ENCODE data around the gene ZNF354C. TPM values are rescaled to one million over a fixed set of nuclear protein-coding genes. Genes with fewer than 3 reads are reported as not detected.

The ZNF354C gene
- total RNA-seq, 4 donors from 2014 or later, result 5.9 to 38.7 (median 11.8) TPM

- Histone ChIP-seq H3K9me3 (no peaks in the 10 kb centered on the region), H3K36me3 (no peaks in the 10 kb centered on the region), H3K27ac (no peak overlapping the region), H3K4me3 (no peak overlapping the region), H3K27me3 (no peaks in the 10 kb centered on the region), H3K4me1 (no peaks in the 10 kb centered on the region)
- TF ChIP-seq CTCF (IDR thresholded peaks at IDR 0.05), result no peak
- no peak for TF ChIP-seq POLR2A (IDR thresholded peaks at IDR 0.05)
- intact Hi-C loops (cut with DNase I; ENCODE audit: low total_unique reads), result no loop called here
- DNase-seq, result no peak
Observed at GRCh38 chr5:179128976-179129375, 68.8 kb downstream of the ZNF354C start.

- no peak overlapping the region for H3K4me3 ChIP-seq
- H3K27me3 ChIP-seq, result no peaks in the 10 kb centered on the region
- intact Hi-C loops (cut with DNase I; ENCODE audit: low total_unique reads), result no loop called here
- TF ChIP-seq POLR2A (IDR thresholded peaks at IDR 0.05) (no peak), CTCF (IDR thresholded peaks at IDR 0.05) (no peak)
- no peak overlapping the region for H3K27ac ChIP-seq
- no peaks in the 10 kb centered on the region for H3K36me3 ChIP-seq
- DNase-seq, result peak in 1 of 2 donors; percentile 11
- H3K4me1 ChIP-seq, result no peaks in the 10 kb centered on the region
- no peaks in the 10 kb centered on the region for H3K9me3 ChIP-seq
Observed at GRCh38 chr5:179129607-179130071, 69.5 kb downstream of the ZNF354C start.

DNA sequence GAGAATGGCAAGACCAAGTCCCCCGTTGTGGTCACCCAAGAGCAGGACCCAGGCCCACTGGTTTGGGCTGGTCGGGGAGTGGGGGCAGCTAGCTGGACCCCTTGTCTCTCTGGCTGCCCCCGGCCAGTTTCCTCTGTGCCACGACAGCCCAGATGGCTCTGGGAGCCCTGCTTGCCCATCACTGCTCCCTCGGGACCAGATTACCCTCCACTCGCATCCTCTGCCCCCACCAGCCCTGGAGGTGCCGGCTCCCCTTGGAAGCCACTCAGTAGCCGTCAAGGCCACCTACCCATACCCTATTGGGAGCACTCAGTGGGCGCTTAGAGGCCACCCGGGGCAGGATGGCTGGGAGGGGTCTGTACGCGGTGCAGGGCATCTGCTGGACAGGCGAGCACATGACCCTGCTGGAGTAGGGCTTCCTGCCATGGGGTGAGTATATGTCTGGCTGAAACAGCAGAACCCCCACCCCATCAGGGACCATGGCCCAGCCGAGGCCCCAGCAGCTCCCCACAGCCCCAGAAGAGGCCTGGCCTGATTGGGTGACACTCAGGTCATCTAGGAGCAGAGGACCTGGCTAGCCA lies 70.0 kb downstream of the ZNF354C start:
- intact Hi-C loops (cut with DNase I; ENCODE audit: low total_unique reads), result no loop called here
- Histone ChIP-seq H3K4me1 (no peaks in the 10 kb centered on the region), H3K27ac (no peak overlapping the region), H3K4me3 (no peak overlapping the region), H3K36me3 (no peaks in the 10 kb centered on the region), H3K9me3 (no peaks in the 10 kb centered on the region), H3K27me3 (no peaks in the 10 kb centered on the region)
- TF ChIP-seq POLR2A (IDR thresholded peaks at IDR 0.05) (no peak), CTCF (IDR thresholded peaks at IDR 0.05) (no peak)
- no peak for DNase-seq

- no peak overlapping the region for H3K27ac ChIP-seq
- H3K4me3 ChIP-seq, result no peak overlapping the region
- TF ChIP-seq CTCF (IDR thresholded peaks at IDR 0.05), result no peak
- no peak for TF ChIP-seq POLR2A (IDR thresholded peaks at IDR 0.05)
- no peaks in the 10 kb centered on the region for H3K4me1 ChIP-seq
- intact Hi-C loops (cut with DNase I; ENCODE audit: low total_unique reads), result no loop called here
- no peaks in the 10 kb centered on the region for H3K9me3 ChIP-seq
- no peaks in the 10 kb centered on the region for H3K27me3 ChIP-seq
- H3K36me3 ChIP-seq, result no peaks in the 10 kb centered on the region
- DNase-seq, result no peak
Observed at GRCh38 chr5:179131321-179131835, 71.2 kb downstream of the ZNF354C start.

DNA sequence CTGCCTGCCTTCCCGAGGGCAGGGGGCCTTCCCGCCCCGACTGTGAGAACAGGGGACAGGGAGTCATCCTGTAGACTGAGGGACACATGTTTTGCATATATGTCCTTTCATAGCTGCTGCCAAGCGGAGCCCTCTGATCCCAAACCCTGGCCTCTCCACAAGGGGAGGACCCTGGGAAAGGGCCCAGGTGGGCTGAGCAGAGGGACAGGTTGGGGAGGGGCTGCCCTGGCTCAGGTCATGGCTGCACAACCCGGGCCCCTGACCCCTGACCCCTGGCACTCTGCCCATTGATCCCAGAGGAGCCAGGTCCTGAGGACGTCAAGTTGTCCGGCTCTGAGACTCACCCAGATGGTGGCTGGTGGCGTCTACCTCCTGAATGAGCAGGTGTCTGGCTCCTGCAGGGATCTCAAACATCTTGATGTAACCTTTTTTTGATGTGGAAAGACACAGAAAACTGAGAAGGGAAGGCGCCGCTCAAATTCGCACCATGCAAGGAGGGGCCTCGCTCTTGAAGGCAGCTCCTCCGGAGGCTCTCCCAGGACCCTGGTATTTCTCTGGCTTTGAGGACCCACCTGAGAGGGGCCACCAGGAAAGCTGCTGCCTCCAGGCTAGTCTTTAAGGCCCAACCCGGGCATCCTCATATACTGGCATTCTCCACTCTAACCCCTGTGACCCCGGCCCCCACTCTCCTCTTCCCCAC lies 71.9 kb downstream of the ZNF354C start:
- no peak overlapping the region for H3K27ac ChIP-seq
- H3K36me3 ChIP-seq, result no peaks in the 10 kb centered on the region
- no peaks in the 10 kb centered on the region for H3K9me3 ChIP-seq
- H3K4me1 ChIP-seq, result no peaks in the 10 kb centered on the region
- DNase-seq, result no peak
- intact Hi-C loops (cut with DNase I; ENCODE audit: low total_unique reads), result no loop called here
- H3K27me3 ChIP-seq, result no peaks in the 10 kb centered on the region
- no peak for TF ChIP-seq POLR2A (IDR thresholded peaks at IDR 0.05)
- no peak for TF ChIP-seq CTCF (IDR thresholded peaks at IDR 0.05)
- H3K4me3 ChIP-seq, result no peak overlapping the region
